KMS-11 (cell line): ENCODE results near the gene KIF26B.

Experiments used
- H2AFZ ChIP-seq: fragments of 200-600 bp; sonication (generic); 2 replicates; pipeline ENCODE4 v1.6.1; 2016; ENCODE audit warnings: antibody characterized with exemption, mixed run types, low read depth
- H3K27ac ChIP-seq: fragments of 200-600 bp; sonication (generic); 2 replicates; pipeline ENCODE4 v1.6.1; 2016; ENCODE audit warnings: mild to moderate bottlenecking, mixed run types
- H3K27me3 ChIP-seq: fragments of 200-600 bp; sonication (generic); 2 replicates; pipeline ENCODE4 v1.6.1; 2017; ENCODE audit warnings: mild to moderate bottlenecking, low read depth, mixed run types, moderate library complexity; ENCODE audit not compliant: insufficient read depth
- H3K36me3 ChIP-seq: fragments of 200-600 bp; sonication (generic); 2 replicates; pipeline ENCODE4 v1.6.1; 2017; ENCODE audit warnings: mild to moderate bottlenecking, mixed run types; ENCODE audit not compliant: insufficient read depth
- H3K4me1 ChIP-seq: fragments of 200-600 bp; sonication (generic); 2 replicates; pipeline ENCODE4 v1.6.1; 2016; ENCODE audit warnings: mild to moderate bottlenecking, low read depth, mixed run types; ENCODE audit not compliant: poor library complexity, severe bottlenecking
- H3K4me2 ChIP-seq: fragments of 200-600 bp; sonication (generic); 2 replicates; pipeline ENCODE4 v1.7.0; 2016; ENCODE audit warnings: mild to moderate bottlenecking, mixed run types
- H3K4me3 ChIP-seq: fragments of 200-600 bp; sonication (generic); IDR thresholded peaks from 2 replicates; pipeline ENCODE4 v1.6.1; 2017; ENCODE audit warnings: low read depth, low read length, mixed read lengths; ENCODE audit not compliant: insufficient read depth
- H3K79me2 ChIP-seq: fragments of 200-600 bp; sonication (generic); 2 replicates; pipeline ENCODE4 v1.6.1; 2016; ENCODE audit warnings: low read depth, mixed run types; ENCODE audit not compliant: insufficient read depth
- H3K9ac ChIP-seq: fragments of 200-600 bp; sonication (generic); 2 replicates; pipeline ENCODE4 v1.6.1; 2016; ENCODE audit warnings: mild to moderate bottlenecking, mixed run types
- H4K20me1 ChIP-seq: fragments of 200-600 bp; sonication (generic); 2 replicates; pipeline ENCODE4 v1.6.1; 2016; ENCODE audit warnings: mild to moderate bottlenecking, mixed run types; ENCODE audit not compliant: insufficient read depth
- CTCF ChIP-seq: fragments of 200-600 bp; sonication (generic); conservative IDR thresholded peaks from 2 replicates; pipeline ENCODE4 v1.6.1; 2017; ENCODE audit warnings: low read depth, mild to moderate bottlenecking, antibody characterized with exemption, low read length, moderate library complexity, mixed read lengths

The KIF26B gene

GRCh38 chr1:245454051-245454450, 299.3 kb downstream of the KIF26B start:
- TF ChIP-seq CTCF: no peak
- H2AFZ ChIP-seq: no peak overlapping the region
- no peaks in the 10 kb centered on the region for H3K36me3 ChIP-seq

GRCh38 chr1:245457562-245457961, 302.8 kb downstream of the KIF26B start:
- Histone ChIP-seq H4K20me1 (no peaks in the 10 kb centered on the region), H3K4me2 (no peak overlapping the region), H3K36me3 (no peaks in the 10 kb centered on the region), H3K9ac (no peak overlapping the region), H3K27me3 (no peaks in the 10 kb centered on the region), H3K27ac (no peak overlapping the region), H3K79me2 (no peaks in the 10 kb centered on the region), H3K4me3 (no peak overlapping the region), H3K4me1 (no peaks in the 10 kb centered on the region), H2AFZ (no peak overlapping the region)
- no peak for TF ChIP-seq CTCF

More at GRCh38 chr1:245454051-245454450, 299.3 kb downstream of the KIF26B start:
- H3K4me2 ChIP-seq: no peak overlapping the region
- no peaks in the 10 kb centered on the region for H3K27me3 ChIP-seq
- H3K4me1 ChIP-seq: no peaks in the 10 kb centered on the region
- no peak overlapping the region for H3K9ac ChIP-seq
- no peak overlapping the region for H3K27ac ChIP-seq
- no peaks in the 10 kb centered on the region for H3K79me2 ChIP-seq
- no peaks in the 10 kb centered on the region for H4K20me1 ChIP-seq
- H3K4me3 ChIP-seq: no peak overlapping the region

GRCh38 chr1:245458234-245458633, 303.4 kb downstream of the KIF26B start:
- H3K36me3 ChIP-seq: no peaks in the 10 kb centered on the region
- H4K20me1 ChIP-seq: no peaks in the 10 kb centered on the region
- no peak overlapping the region for H3K4me2 ChIP-seq
- no peak overlapping the region for H3K27ac ChIP-seq
- H3K9ac ChIP-seq: no peak overlapping the region
- H3K4me1 ChIP-seq: no peaks in the 10 kb centered on the region
- no peak for TF ChIP-seq CTCF
- no peak overlapping the region for H2AFZ ChIP-seq
- H3K79me2 ChIP-seq: no peaks in the 10 kb centered on the region
- H3K4me3 ChIP-seq: no peak overlapping the region
- H3K27me3 ChIP-seq: no peaks in the 10 kb centered on the region

- Histone ChIP-seq H2AFZ (no peak overlapping the region), H3K27me3 (no peaks in the 10 kb centered on the region), H3K27ac (no peak overlapping the region), H3K9ac (no peak overlapping the region), H4K20me1 (no peaks in the 10 kb centered on the region), H3K36me3 (no peaks in the 10 kb centered on the region), H3K79me2 (no peaks in the 10 kb centered on the region), H3K4me1 (no peaks in the 10 kb centered on the region), H3K4me3 (no peak overlapping the region), H3K4me2 (no peak overlapping the region)
- TF ChIP-seq CTCF: no peak
Observed at GRCh38 chr1:245458761-245459174, 304.0 kb downstream of the KIF26B start.
